Caco-2 (cell line): ENCODE results near the gene ITPKC. TPM values are rescaled to one million over a fixed set of nuclear protein-coding genes. Genes with fewer than 3 reads are reported as not detected.
A peak's percentile ranks its signal among the peaks of the same experiment; 100 is the strongest.

Experiments
- BruUV-seq: library from RNA; stranded (reverse); fragments of 400-500 nt; replicated peaks from 2 replicates; lab custom pipeline; 2021; lab: Mats Ljungman, UMichigan
- CTCF ChIA-PET: fragments of 300-600 bp; sonication (Branson Sonifier 250); formaldehyde crosslinking; loops from one replicate; lab custom pipeline; 2022; ENCODE audit warnings: antibody characterized with exemption; lab: Charles Lee
- POLR2A ChIA-PET: fragments of 300-600 bp; sonication (Branson Sonifier 250); formaldehyde crosslinking; loops from one replicate; lab custom pipeline; 2022; ENCODE audit warnings: antibody characterized with exemption; lab: Charles Lee
- DNase-seq, 2 experiments: peaks; one replicate each; pipeline versions ENCODE4 v3.0.0 to v3.0.0-alpha.2; 2020 to 2022
- H3K27me3 ChIP-seq: replicated peaks from 2 replicates; pipeline ENCODE4 v1.6.0; 2011; ENCODE audit warnings: low read length; ENCODE audit not compliant: control insufficient read depth, insufficient read depth
- H3K36me3 ChIP-seq: 2 replicates; pipeline ENCODE4 v1.5.1; 2011; ENCODE audit warnings: low read length; ENCODE audit not compliant: control insufficient read depth, insufficient read depth
- H3K4me1 ChIP-seq: fragments of 250-450 bp; sonication (Bioruptor Pico); 2 replicates; pipeline ENCODE4 v1.5.1; 2020; ENCODE audit warnings: mild to moderate bottlenecking
- H3K4me3 ChIP-seq: 2 replicates; pipeline ENCODE4 v1.5.1; 2011; ENCODE audit warnings: low read depth, mild to moderate bottlenecking, control low read depth, low read length
- H3K9me3 ChIP-seq: fragments of 250-450 bp; sonication (Bioruptor Pico); 2 replicates; pipeline ENCODE4 v1.5.1; 2020; ENCODE audit warnings: mild to moderate bottlenecking, moderate library complexity
- H3K27ac Mint-ChIP-seq: one replicate; pipeline ENCODE4 v1.8.0; 2022; ENCODE audit warnings: mixed read lengths; ENCODE audit not compliant: unreplicated experiment
- H3K27me3 Mint-ChIP-seq: one replicate; pipeline ENCODE4 v1.8.0; 2022; ENCODE audit warnings: mixed read lengths; ENCODE audit not compliant: insufficient read depth, unreplicated experiment
- H3K36me3 Mint-ChIP-seq: one replicate; pipeline ENCODE4 v1.8.0; 2022; ENCODE audit warnings: mild to moderate bottlenecking, mixed read lengths; ENCODE audit not compliant: insufficient read depth, unreplicated experiment
- H3K4me1 Mint-ChIP-seq: one replicate; pipeline ENCODE4 v1.8.0; 2022; ENCODE audit warnings: low read depth, mixed read lengths; ENCODE audit not compliant: unreplicated experiment
- H3K4me3 Mint-ChIP-seq: one replicate; pipeline ENCODE4 v1.8.0; 2022; ENCODE audit warnings: mild to moderate bottlenecking, moderate library complexity, mixed read lengths; ENCODE audit not compliant: unreplicated experiment
- H3K9me3 Mint-ChIP-seq: one replicate; pipeline ENCODE4 v1.8.0; 2022; ENCODE audit warnings: mixed read lengths; ENCODE audit not compliant: unreplicated experiment
- intact Hi-C: fragments of 100-400 bp; cut with micrococcal nuclease; formaldehyde crosslinking; loops from one replicate; pipeline ENCODE4 v1.10.0; 2022; ENCODE audit not compliant: unreplicated experiment
- total RNA-seq: library from RNA; stranded (reverse); gene quantifications from 2 replicates; pipeline ENCODE4 v1.2.3, GENCODE V29; 2022
- TF ChIP-seq, protein P1 (sequence below), 2 experiments: fragments of 200-600 bp in 1 of 2; IDR thresholded peaks; 1 replicate in 1 of 2; 2 replicates in 1 of 2; pipeline versions ENCODE4 v1.5.1 to v1.8.0; 2011 to 2022; ENCODE audit warnings: antibody characterized with exemption in 1 of 2, control low read depth in 1 of 2, inconsistent platforms in 1 of 2, low read depth in 1 of 2, low read length in 1 of 2, mild to moderate bottlenecking in 1 of 2, moderate library complexity in 1 of 2; ENCODE audit not compliant: insufficient read depth in 1 of 2, severe bottlenecking in 1 of 2, unreplicated experiment in 1 of 2

The ITPKC gene
- total RNA-seq, 1 experiment from 2014 or later = 31.2 TPM

DNA sequence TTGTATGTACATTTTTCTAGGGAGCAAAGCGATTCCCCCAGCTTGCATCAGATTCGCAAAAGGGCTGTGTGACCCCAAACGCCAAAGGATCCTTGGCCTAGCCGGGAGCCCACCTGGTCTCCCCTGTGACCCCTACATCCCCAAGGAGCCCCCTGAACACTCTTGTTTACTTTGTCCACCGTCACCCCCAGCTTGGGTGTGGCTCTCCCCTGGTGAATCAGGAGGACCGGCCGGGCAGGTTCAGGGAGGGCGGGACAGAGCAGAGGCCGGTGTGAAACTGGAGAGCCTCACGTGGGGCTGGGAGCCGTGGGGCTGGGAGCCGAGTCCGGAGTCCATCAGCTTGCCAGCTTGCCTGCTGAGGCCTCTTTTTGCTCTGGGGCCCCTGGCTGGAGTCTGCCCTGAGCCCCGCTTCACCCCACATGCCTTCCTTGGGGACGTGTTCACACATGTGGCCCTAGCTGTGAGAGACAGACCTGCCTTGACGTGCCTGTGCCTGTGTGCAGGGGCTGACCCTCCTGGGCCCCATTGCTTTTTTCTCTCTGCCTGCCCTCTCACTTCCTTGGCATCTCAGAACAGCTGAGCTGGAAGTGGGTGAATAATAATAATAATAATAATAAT, 2.0 kb downstream of the ITPKC start:
- Histone ChIP-seq H3K4me1 (peaks cover 6% of the 10 kb centered on the region; the same call in 1 of the 2 replicates), H3K36me3 (peaks cover 7% of the 10 kb centered on the region), H3K27me3 (no peaks in the 10 kb centered on the region), H3K9me3 (no peaks in the 10 kb centered on the region), H3K4me3 (peak overlapping the region; percentile 71)
- intact Hi-C loops = loop anchor here (2.0 kb wide), 1 partner anchor 544 kb away; no protein-coding TSS in a partner anchor
- POLR2A ChIA-PET = interaction anchor here (0.6 to 1.5 kb wide), 7 partner anchors 9 to 59 kb away, joined by 3 to 21 read pairs (median 5); partner anchors contain the start of genes ACTMAP, RAB4B and SNRPA
- Mint-ChIP-seq H3K9me3 (no peaks in the 10 kb centered on the region), H3K27me3 (no peaks in the 10 kb centered on the region), H3K4me3 (peak overlapping the region; percentile 84), H3K4me1 (peaks cover 18% of the 10 kb centered on the region), H3K36me3 (peaks cover 75% of the 10 kb centered on the region), H3K27ac (peak overlapping the region; percentile 93)
- TF ChIP-seq, protein P1, sequence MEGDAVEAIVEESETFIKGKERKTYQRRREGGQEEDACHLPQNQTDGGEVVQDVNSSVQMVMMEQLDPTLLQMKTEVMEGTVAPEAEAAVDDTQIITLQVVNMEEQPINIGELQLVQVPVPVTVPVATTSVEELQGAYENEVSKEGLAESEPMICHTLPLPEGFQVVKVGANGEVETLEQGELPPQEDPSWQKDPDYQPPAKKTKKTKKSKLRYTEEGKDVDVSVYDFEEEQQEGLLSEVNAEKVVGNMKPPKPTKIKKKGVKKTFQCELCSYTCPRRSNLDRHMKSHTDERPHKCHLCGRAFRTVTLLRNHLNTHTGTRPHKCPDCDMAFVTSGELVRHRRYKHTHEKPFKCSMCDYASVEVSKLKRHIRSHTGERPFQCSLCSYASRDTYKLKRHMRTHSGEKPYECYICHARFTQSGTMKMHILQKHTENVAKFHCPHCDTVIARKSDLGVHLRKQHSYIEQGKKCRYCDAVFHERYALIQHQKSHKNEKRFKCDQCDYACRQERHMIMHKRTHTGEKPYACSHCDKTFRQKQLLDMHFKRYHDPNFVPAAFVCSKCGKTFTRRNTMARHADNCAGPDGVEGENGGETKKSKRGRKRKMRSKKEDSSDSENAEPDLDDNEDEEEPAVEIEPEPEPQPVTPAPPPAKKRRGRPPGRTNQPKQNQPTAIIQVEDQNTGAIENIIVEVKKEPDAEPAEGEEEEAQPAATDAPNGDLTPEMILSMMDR (IDR thresholded peaks at IDR 0.05; ENCODE audit: insufficient read depth in 1 of 2, low read depth in 1 of 2, low read length in 1 of 2, severe bottlenecking in 1 of 2, unreplicated experiment in 1 of 2) = no peak
- CTCF ChIA-PET = no interaction called here
- BruUV-seq = no TSS peak
- peak; percentile 97 for DNase-seq

DNA sequence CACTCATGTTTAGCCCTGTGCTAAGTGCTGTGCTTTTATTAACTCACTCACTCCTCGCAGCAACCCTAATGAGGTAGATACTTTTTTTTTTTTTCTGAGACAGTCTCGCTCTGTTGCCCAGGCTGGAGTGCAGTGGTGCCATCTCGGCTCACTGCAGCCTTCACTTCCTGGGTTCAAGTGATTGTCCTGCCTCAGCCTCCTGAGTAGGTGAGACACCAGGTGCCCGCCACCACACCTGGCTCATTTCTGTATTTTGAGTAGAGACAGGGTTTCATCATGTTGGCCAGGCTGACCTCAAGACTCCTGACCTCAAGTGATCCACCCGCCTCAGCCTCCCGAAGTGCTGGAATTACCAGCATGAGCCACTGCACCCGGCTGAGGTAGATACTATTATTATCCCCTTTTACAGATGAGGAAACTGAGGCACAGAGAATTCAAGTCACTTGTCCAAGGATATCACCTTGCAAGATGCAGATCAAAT, 2.5 kb downstream of the ITPKC start:
- Histone ChIP-seq H3K27me3 (no peaks in the 10 kb centered on the region), H3K36me3 (peaks cover 8% of the 10 kb centered on the region), H3K4me3 (peak overlapping the region; percentile 71), H3K9me3 (no peaks in the 10 kb centered on the region), H3K4me1 (peaks cover 6% of the 10 kb centered on the region; the same call in 1 of the 2 replicates)
- Mint-ChIP-seq H3K27me3 (no peaks in the 10 kb centered on the region), H3K27ac (peak overlapping the region; percentile 93), H3K4me3 (peak overlapping the region; percentile 84), H3K36me3 (peaks cover 76% of the 10 kb centered on the region), H3K4me1 (peaks cover 18% of the 10 kb centered on the region), H3K9me3 (no peaks in the 10 kb centered on the region)
- CTCF ChIA-PET = no interaction called here
- intact Hi-C loops = loop anchor here (2.0 kb wide), 1 partner anchor 543 kb away; no protein-coding TSS in a partner anchor
- TF ChIP-seq, protein P1 (IDR thresholded peaks at IDR 0.05; ENCODE audit: insufficient read depth in 1 of 2, low read depth in 1 of 2, low read length in 1 of 2, severe bottlenecking in 1 of 2, unreplicated experiment in 1 of 2) = no peak
- BruUV-seq = no TSS peak
- POLR2A ChIA-PET = interaction anchor here (0.6 to 1.5 kb wide), 6 partner anchors 9 to 59 kb away, joined by 3 to 21 read pairs (median 4); partner anchors contain the start of genes ACTMAP, RAB4B and SNRPA
- no peak for DNase-seq

DNA sequence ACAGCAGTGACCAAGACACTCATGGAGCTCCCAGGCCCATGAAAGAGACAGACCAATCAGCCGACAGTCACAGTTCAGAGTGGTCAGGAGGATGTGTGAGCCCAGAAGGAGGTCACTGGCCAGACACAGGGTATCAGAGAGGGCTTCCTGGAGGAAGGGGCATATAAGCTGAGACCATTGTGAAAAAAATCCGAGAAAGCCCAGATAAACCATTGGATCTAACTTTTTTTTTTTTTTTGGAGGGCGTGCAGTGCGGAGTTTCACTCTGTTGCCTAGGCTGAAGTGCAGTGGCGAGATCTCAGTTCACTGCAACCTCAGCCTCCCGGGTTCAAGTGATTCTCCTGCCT, 4.2 kb downstream of the ITPKC start:
- Mint-ChIP-seq H3K4me3 (peak overlapping the region; percentile 84), H3K27me3 (no peaks in the 10 kb centered on the region), H3K9me3 (no peaks in the 10 kb centered on the region), H3K4me1 (peaks cover 10% of the 10 kb centered on the region), H3K36me3 (peaks cover 80% of the 10 kb centered on the region), H3K27ac (peak overlapping the region; percentile 93)
- Histone ChIP-seq H3K9me3 (peaks cover under 1% of the 10 kb centered on the region; the same call in 1 of the 2 replicates), H3K4me1 (peaks cover 6% of the 10 kb centered on the region; the same call in 1 of the 2 replicates), H3K4me3 (no peak overlapping the region), H3K27me3 (no peaks in the 10 kb centered on the region), H3K36me3 (peaks cover 18% of the 10 kb centered on the region)
- CTCF ChIA-PET = interaction anchor here (0.7 kb wide), 1 partner anchor 50 kb away, joined by 3 read pairs; no protein-coding TSS in a partner anchor
- POLR2A ChIA-PET = interaction anchor here (1.5 kb wide), 1 partner anchor 29 kb away, joined by 6 read pairs; the partner anchor contains the start of genes ACTMAP and SNRPA
- intact Hi-C loops = no loop called here
- TF ChIP-seq, protein P1 (IDR thresholded peaks at IDR 0.05; ENCODE audit: insufficient read depth in 1 of 2, low read depth in 1 of 2, low read length in 1 of 2, severe bottlenecking in 1 of 2, unreplicated experiment in 1 of 2) = no peak
- no TSS peak for BruUV-seq
- DNase-seq = no peak
